ENCODE data around the gene ATP10D.

DNA sequence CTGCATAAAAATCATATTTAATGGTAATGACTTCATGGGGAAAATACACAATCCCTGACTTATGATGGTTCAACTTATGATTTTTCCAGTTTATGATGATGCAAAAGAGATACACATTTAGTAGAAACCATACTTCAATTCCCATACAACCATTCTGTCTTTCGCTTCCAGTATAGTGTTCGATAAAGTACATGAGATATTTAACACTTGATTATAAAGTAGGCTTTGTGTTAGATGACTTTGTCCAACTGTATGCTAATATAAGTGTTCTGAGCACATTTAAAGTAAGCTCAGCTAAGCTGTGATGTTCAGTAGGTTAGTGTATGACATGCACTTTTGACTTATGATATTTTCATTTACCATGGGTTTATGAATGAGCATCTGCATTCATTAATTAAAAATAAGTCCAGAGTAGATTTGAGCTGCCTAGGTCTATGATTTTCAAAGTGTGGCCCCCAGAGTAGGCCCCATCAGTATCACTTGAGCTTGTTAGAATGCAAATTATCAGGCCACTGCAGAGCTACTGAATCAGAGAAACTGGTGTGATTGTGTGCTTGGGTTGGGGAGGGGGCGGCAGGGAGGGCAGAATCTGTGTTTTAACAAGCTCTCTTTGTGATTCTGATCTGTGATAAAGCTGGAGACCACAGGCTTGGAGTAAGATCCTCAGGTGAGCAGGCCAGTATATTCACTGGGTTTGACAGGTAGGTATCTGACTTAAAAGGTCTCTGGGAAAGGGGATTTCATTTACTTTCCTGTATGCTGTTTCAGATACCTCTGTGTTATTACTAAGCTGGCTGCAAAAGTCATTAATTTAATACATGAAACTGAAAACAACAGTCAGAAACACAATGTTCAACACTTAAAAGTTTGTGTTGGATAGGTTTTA is 8.4 kb downstream of the ATP10D start:
- TF ChIP-seq, protein P1, sequence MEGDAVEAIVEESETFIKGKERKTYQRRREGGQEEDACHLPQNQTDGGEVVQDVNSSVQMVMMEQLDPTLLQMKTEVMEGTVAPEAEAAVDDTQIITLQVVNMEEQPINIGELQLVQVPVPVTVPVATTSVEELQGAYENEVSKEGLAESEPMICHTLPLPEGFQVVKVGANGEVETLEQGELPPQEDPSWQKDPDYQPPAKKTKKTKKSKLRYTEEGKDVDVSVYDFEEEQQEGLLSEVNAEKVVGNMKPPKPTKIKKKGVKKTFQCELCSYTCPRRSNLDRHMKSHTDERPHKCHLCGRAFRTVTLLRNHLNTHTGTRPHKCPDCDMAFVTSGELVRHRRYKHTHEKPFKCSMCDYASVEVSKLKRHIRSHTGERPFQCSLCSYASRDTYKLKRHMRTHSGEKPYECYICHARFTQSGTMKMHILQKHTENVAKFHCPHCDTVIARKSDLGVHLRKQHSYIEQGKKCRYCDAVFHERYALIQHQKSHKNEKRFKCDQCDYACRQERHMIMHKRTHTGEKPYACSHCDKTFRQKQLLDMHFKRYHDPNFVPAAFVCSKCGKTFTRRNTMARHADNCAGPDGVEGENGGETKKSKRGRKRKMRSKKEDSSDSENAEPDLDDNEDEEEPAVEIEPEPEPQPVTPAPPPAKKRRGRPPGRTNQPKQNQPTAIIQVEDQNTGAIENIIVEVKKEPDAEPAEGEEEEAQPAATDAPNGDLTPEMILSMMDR (IDR thresholded peaks at IDR 0.05): no peak
- TF ChIP-seq EZH2 (IDR thresholded peaks at IDR 0.05; ENCODE audit: borderline replicate concordance, insufficient read depth, low read depth, low read length, poor library complexity, severe bottlenecking): no peak
